GM19328 (cell line): ENCODE data around the gene MID1.
"Not testable (repeated sequence)": the region's sequence is repeated elsewhere in the genome, so short reads cannot be mapped to it uniquely, and the experiment has no call there.

Experiments used
- ATAC-seq: cut with Tn5 transposase; IDR thresholded peaks from one replicate; pipeline ENCODE4 v1.9.1; 2021; ENCODE audit warnings: mild to moderate bottlenecking, moderate library complexity; ENCODE audit not compliant: unreplicated experiment

MID1 gene

GRCh38 chrX:10618961-10619360 is 1.4 kb downstream of the MID1 start:
- ATAC-seq: no peak

GRCh38 chrX:10617999-10618351 is 2.4 kb downstream of the MID1 start:
- no peak for ATAC-seq

- no peak for ATAC-seq
Observed at GRCh38 chrX:10617186-10617998, 3.0 kb downstream of the MID1 start.

GRCh38 chrX:10615931-10616774 is 4.2 kb downstream of the MID1 start:
- ATAC-seq: peak; percentile 74

GRCh38 chrX:10612215-10612614 is 8.2 kb downstream of the MID1 start:
- ATAC-seq: no peak

- no peak for ATAC-seq
Observed at GRCh38 chrX:10611441-10612090, 8.8 kb downstream of the MID1 start.

GRCh38 chrX:10608099-10608498 is 12.3 kb downstream of the MID1 start:
- ATAC-seq: no peak

GRCh38 chrX:10607233-10607632 is 13.2 kb downstream of the MID1 start:
- ATAC-seq: no peak

- no peak for ATAC-seq
Observed at GRCh38 chrX:10603612-10604011, 16.8 kb downstream of the MID1 start.

GRCh38 chrX:10602646-10603045 is 17.7 kb downstream of the MID1 start:
- ATAC-seq: no peak

- no peak for ATAC-seq
Observed at GRCh38 chrX:10600479-10600878, 19.9 kb downstream of the MID1 start.

- no peak for ATAC-seq
Observed at GRCh38 chrX:10598540-10598939, 21.8 kb downstream of the MID1 start.

- no peak for ATAC-seq
Observed at GRCh38 chrX:10597871-10598270, 22.5 kb downstream of the MID1 start.

GRCh38 chrX:10591363-10592335 is 28.7 kb downstream of the MID1 start:
- no peak for ATAC-seq

- not testable (repeated sequence) for ATAC-seq
Observed at GRCh38 chrX:10589787-10590186, 30.6 kb downstream of the MID1 start.

- no peak for ATAC-seq
Observed at GRCh38 chrX:10589098-10589497, 31.3 kb downstream of the MID1 start.

- not testable (repeated sequence) for ATAC-seq
Observed at GRCh38 chrX:10584882-10585281, 35.5 kb downstream of the MID1 start.

- no peak for ATAC-seq
Observed at GRCh38 chrX:10582945-10583344, 37.4 kb downstream of the MID1 start.

- no peak for ATAC-seq
Observed at GRCh38 chrX:10582215-10582733, 38.1 kb downstream of the MID1 start.
